GM23248 (cell line): Measurements from ENCODE around the gene CTRB2.

Experiments
- EZH2 ChIP-seq: fragments of 200-600 bp; sonication (generic); IDR thresholded peaks from 2 replicates; pipeline ENCODE4 v1.6.1; 2018; ENCODE audit warnings: antibody characterized with exemption, mild to moderate bottlenecking; ENCODE audit not compliant: insufficient read depth, poor library complexity, severe bottlenecking
- EZH2phosphoT487 ChIP-seq: fragments of 200-600 bp; sonication (generic); IDR thresholded peaks from 2 replicates; pipeline ENCODE4 v1.6.1; 2018; ENCODE audit warnings: antibody characterized with exemption, moderate library complexity, mild to moderate bottlenecking, low read depth; ENCODE audit not compliant: insufficient read depth

- TF ChIP-seq EZH2 = no peak
- TF ChIP-seq EZH2phosphoT487 = no peak
These were observed 10.5 kb upstream of the CTRB2 start for GRCh38 chr16:75217389-75217851.
